ENCODE results near the gene CD36.

CD36 gene

GRCh38 chr7:80637911-80638765, at the start of gene CD36:
Gene CD36 (plus strand): TSS chr7:80638642. CDS start chr7:80646741, 8,099 bp downstream.
- DNase-seq (ENCODE audit: low spot score): no peak

- no peak for DNase-seq (ENCODE audit: low spot score)
Observed at GRCh38 chr7:80589631-80590030, 48.8 kb upstream of the CD36 start.

GRCh38 chr7:80591654-80592053, 46.8 kb upstream of the CD36 start:
- no peak for DNase-seq (ENCODE audit: low spot score)

GRCh38 chr7:80593869-80594586, 44.4 kb upstream of the CD36 start:
- DNase-seq (ENCODE audit: low spot score): no peak

GRCh38 chr7:80596933-80597517, 41.4 kb upstream of the CD36 start:
- DNase-seq (ENCODE audit: low spot score): no peak

GRCh38 chr7:80597875-80598274, 40.6 kb upstream of the CD36 start:
- no peak for DNase-seq (ENCODE audit: low spot score)

GRCh38 chr7:80600046-80600445, 38.4 kb upstream of the CD36 start:
- no peak for DNase-seq (ENCODE audit: low spot score)

- no peak for DNase-seq (ENCODE audit: low spot score)
Observed at GRCh38 chr7:80601999-80602398, 36.4 kb upstream of the CD36 start.

- no peak for DNase-seq (ENCODE audit: low spot score)
Observed at GRCh38 chr7:80603940-80604339, 34.5 kb upstream of the CD36 start.

GRCh38 chr7:80604436-80604835, 34.0 kb upstream of the CD36 start:
- DNase-seq (ENCODE audit: low spot score): no peak

- DNase-seq (ENCODE audit: low spot score): no peak
Observed at GRCh38 chr7:80607136-80607535, 31.3 kb upstream of the CD36 start.

- no peak for DNase-seq (ENCODE audit: low spot score)
Observed at GRCh38 chr7:80608336-80608735, 30.1 kb upstream of the CD36 start.

- DNase-seq (ENCODE audit: low spot score): no peak
Observed at GRCh38 chr7:80609751-80610150, 28.7 kb upstream of the CD36 start.

GRCh38 chr7:80611353-80611752, 27.1 kb upstream of the CD36 start:
- no peak for DNase-seq (ENCODE audit: low spot score)

GRCh38 chr7:80611779-80612178, 26.7 kb upstream of the CD36 start:
- no peak for DNase-seq (ENCODE audit: low spot score)

- DNase-seq (ENCODE audit: low spot score): no peak
Observed at GRCh38 chr7:80612880-80613279, 25.6 kb upstream of the CD36 start.

GRCh38 chr7:80613519-80613918, 24.9 kb upstream of the CD36 start:
- no peak for DNase-seq (ENCODE audit: low spot score)

GRCh38 chr7:80614851-80615271, 23.6 kb upstream of the CD36 start:
- no peak for DNase-seq (ENCODE audit: low spot score)

- no peak for DNase-seq (ENCODE audit: low spot score)
Observed at GRCh38 chr7:80618096-80618495, 20.3 kb upstream of the CD36 start.

- DNase-seq (ENCODE audit: low spot score): no peak
Observed at GRCh38 chr7:80619741-80620140, 18.7 kb upstream of the CD36 start.

GRCh38 chr7:80622541-80622940, 15.9 kb upstream of the CD36 start:
- DNase-seq (ENCODE audit: low spot score): peak; percentile 6

GRCh38 chr7:80623503-80624252, 14.8 kb upstream of the CD36 start:
- no peak for DNase-seq (ENCODE audit: low spot score)

All from hepatic stellate cell (primary cell).